Mesenchymal stem cell (in vitro differentiated cells and primary cell): ENCODE data around the gene DOCK2.

Experiments
- DNase-seq: peaks from one replicate; pipeline ENCODE4 v3.0.0-alpha.2; 2013
- H2AFZ ChIP-seq: one replicate; pipeline ENCODE4 v1.6.1; 2013; ENCODE audit warnings: low read depth, mild to moderate bottlenecking, control low read depth, inconsistent platforms, low read length, moderate library complexity
- H2AK5ac ChIP-seq: 2 replicates; pipeline ENCODE4 v1.6.1; 2013; ENCODE audit warnings: low read length, moderate library complexity, mild to moderate bottlenecking, inconsistent platforms; ENCODE audit not compliant: severe bottlenecking
- H2BK120ac ChIP-seq: one replicate; pipeline ENCODE4 v1.6.1; 2013; ENCODE audit warnings: low read depth, mild to moderate bottlenecking, inconsistent platforms, low read length, moderate library complexity
- H2BK12ac ChIP-seq, 2 experiments: one replicate each; pipeline ENCODE4 v1.6.1; 2013; ENCODE audit warnings: inconsistent platforms in 2 of 2, low read length in 2 of 2, mild to moderate bottlenecking in 2 of 2, moderate library complexity in 2 of 2, control low read depth in 1 of 2
- H2BK15ac ChIP-seq: one replicate; pipeline ENCODE4 v1.6.1; 2013; ENCODE audit warnings: mild to moderate bottlenecking, low read depth, inconsistent platforms; ENCODE audit not compliant: poor library complexity, severe bottlenecking
- H2BK5ac ChIP-seq: 2 replicates; pipeline ENCODE4 v1.6.1; 2013; ENCODE audit warnings: low read depth, mild to moderate bottlenecking, low read length, control low read depth, inconsistent platforms; ENCODE audit not compliant: poor library complexity, severe bottlenecking
- H3K14ac ChIP-seq, 2 experiments: one replicate each; pipeline ENCODE4 v1.6.1; 2013; ENCODE audit warnings: inconsistent platforms in 2 of 2, low read length in 2 of 2, control low read depth in 1 of 2, mild to moderate bottlenecking in 1 of 2, moderate library complexity in 1 of 2
- H3K18ac ChIP-seq, 2 experiments: one replicate each; pipeline ENCODE4 v1.6.1; 2013; ENCODE audit warnings: inconsistent platforms in 2 of 2, low read length in 2 of 2, control low read depth in 1 of 2, low read depth in 1 of 2, mild to moderate bottlenecking in 1 of 2
- H3K23ac ChIP-seq, 2 experiments: one replicate each; pipeline ENCODE4 v1.6.1; 2013; ENCODE audit warnings: inconsistent platforms in 2 of 2, low read length in 2 of 2, mild to moderate bottlenecking in 2 of 2, moderate library complexity in 2 of 2, control low read depth in 1 of 2
- H3K27ac ChIP-seq: 2 replicates; pipeline ENCODE4 v1.5.1; 2013; ENCODE audit warnings: mild to moderate bottlenecking, moderate library complexity, low read length, control low read depth, inconsistent platforms; ENCODE audit not compliant: poor library complexity, severe bottlenecking
- H3K27me3 ChIP-seq, 2 experiments: 2 replicates each; pipeline versions ENCODE4 v1.6.1 to v1.7.0; 2013; ENCODE audit warnings: low read length in 2 of 2, mild to moderate bottlenecking in 2 of 2, moderate library complexity in 2 of 2, control low read depth in 1 of 2, inconsistent platforms in 1 of 2; ENCODE audit not compliant: control insufficient read depth in 1 of 2, insufficient read depth in 1 of 2
- H3K36me3 ChIP-seq, 2 experiments: 2 replicates each; pipeline versions ENCODE4 v1.6.1 to v1.7.0; 2013; ENCODE audit warnings: low read length in 2 of 2, control low read depth in 1 of 2, inconsistent platforms in 1 of 2, low read depth in 1 of 2, mild to moderate bottlenecking in 1 of 2; ENCODE audit not compliant: insufficient read depth in 2 of 2, control insufficient read depth in 1 of 2
- H3K4ac ChIP-seq, 2 experiments: one replicate each; pipeline ENCODE4 v1.6.1; 2013; ENCODE audit warnings: inconsistent platforms in 2 of 2, low read length in 2 of 2, mild to moderate bottlenecking in 2 of 2, moderate library complexity in 2 of 2, control low read depth in 1 of 2, low read depth in 1 of 2
- H3K4me1 ChIP-seq: 2 replicates; pipeline ENCODE4 v1.6.1; 2013; ENCODE audit warnings: low read depth, low read length, control low read depth; ENCODE audit not compliant: control insufficient read depth, insufficient read depth
- H3K4me2 ChIP-seq: 2 replicates; pipeline ENCODE4 v1.6.1; 2013; ENCODE audit warnings: low read length, mild to moderate bottlenecking, inconsistent platforms; ENCODE audit not compliant: poor library complexity, severe bottlenecking
- H3K4me3 ChIP-seq, 2 experiments: 2 replicates each; pipeline versions ENCODE4 v1.5.1 to v1.7.0; 2013; ENCODE audit warnings: low read length in 2 of 2, mild to moderate bottlenecking in 2 of 2, control low read depth in 1 of 2, low read depth in 1 of 2; ENCODE audit not compliant: insufficient read depth in 1 of 2
- H3K79me1 ChIP-seq: replicated peaks from 2 replicates; pipeline ENCODE4 v1.6.1; 2013; ENCODE audit warnings: mild to moderate bottlenecking, control low read depth, low read length, inconsistent platforms; ENCODE audit not compliant: poor library complexity, severe bottlenecking
- H3K9ac ChIP-seq: 2 replicates; pipeline ENCODE4 v1.7.0; 2013; ENCODE audit warnings: mild to moderate bottlenecking, low read length, moderate library complexity
- H3K9me3 ChIP-seq: 2 replicates; pipeline ENCODE4 v1.7.0; 2013; ENCODE audit warnings: mild to moderate bottlenecking, low read length; ENCODE audit not compliant: control insufficient read depth
- H4K8ac ChIP-seq: one replicate; pipeline ENCODE4 v1.6.1; 2013; ENCODE audit warnings: inconsistent platforms, mild to moderate bottlenecking, low read length, moderate library complexity
- H4K91ac ChIP-seq: one replicate; pipeline ENCODE4 v1.6.1; 2013; ENCODE audit warnings: mild to moderate bottlenecking, low read length, inconsistent platforms
- WGBS: methylation state at CpG from one replicate; pipeline ENCODE4 v1.1.7; 2013; ENCODE audit warnings: mixed read lengths; 5-methylcytosine and 5-hydroxymethylcytosine counted together

Gene DOCK2

DNA sequence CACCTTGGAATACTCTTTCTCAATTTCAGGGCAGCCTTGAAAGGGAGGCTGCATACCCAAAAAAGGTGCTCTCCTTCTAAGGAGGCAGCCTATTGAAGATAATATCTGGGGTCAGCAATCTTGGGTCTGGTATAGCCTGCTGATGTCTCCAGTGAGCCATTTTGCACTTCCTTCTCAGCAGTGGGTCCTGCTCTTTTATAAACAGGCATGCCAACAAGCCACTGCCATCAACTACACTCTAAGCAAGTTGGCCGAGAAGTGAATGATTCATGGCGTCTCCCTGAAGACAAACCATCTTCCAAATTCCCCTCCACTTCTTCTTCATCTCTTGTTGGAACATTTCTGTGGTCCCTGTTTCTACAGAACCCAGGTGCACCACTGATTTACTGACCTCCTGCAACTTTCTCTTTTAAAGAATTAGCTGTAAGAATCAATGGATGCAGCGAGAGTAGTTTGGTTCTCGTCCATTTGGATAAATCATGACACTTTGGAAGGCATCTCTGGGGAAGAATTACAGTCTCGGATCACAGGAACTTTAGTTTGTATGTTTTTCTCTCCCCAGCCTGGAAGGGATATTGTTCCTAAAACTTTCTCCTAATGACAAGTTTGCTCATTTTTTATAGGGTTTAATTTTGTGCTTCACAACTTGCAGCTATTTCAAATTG is 234.9 kb downstream of the DOCK2 start:
- Histone ChIP-seq H3K18ac (no peak overlapping the region), H3K4me1 (peaks cover 4% of the 10 kb centered on the region), H3K23ac (no peak overlapping the region), H2AK5ac (no peak overlapping the region), H3K4me3 (peak overlapping the region in 1 of 2 experiments; percentile 6), H2BK15ac (no peak overlapping the region), H3K4me2 (no peak overlapping the region), H3K14ac (no peak overlapping the region), H4K91ac (no peak overlapping the region), H2BK5ac (no peak overlapping the region), H3K4ac (no peak overlapping the region), H2AFZ (no peak overlapping the region), H3K27ac (no peak overlapping the region), H3K79me1 (peaks cover 2% of the 10 kb centered on the region), H3K9me3 (no peaks in the 10 kb centered on the region), H2BK12ac (no peak overlapping the region), H2BK120ac (no peak overlapping the region), H4K8ac (no peak overlapping the region), H3K36me3 (peaks cover 0 to 18% of the 10 kb centered on the region in 2 experiments), H3K27me3 (no peaks in the 10 kb centered on the region), H3K9ac (no peak overlapping the region)
- DNase-seq: no peak
- WGBS: 84% methylated on average over 5 of the region's 5 CpGs

DNA sequence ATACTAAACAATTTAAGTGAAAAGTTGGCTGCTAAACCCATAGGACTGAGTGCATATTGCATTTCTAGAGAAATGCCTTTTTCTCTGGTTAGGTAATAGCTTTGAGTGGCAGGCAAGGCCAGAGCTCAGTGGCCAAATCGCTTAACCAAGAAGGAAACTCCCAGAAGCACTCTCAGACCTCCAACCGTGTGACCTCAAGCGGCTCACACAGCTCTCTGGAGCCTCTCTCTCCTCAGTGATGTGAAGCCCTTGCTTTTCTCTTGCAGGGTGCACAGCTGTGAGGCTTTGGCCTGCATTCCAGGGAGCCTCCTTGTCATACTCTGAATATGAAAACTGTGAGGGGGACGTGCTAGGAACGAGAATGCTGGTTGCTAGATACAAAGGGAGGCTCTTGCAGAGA is 236.6 kb downstream of the DOCK2 start:
- H3K4me2 ChIP-seq: no peak overlapping the region
- H3K23ac ChIP-seq: no peak overlapping the region
- no peak overlapping the region for H2BK120ac ChIP-seq
- H3K9ac ChIP-seq: no peak overlapping the region
- H2AFZ ChIP-seq: no peak overlapping the region
- no peak overlapping the region for H2BK12ac ChIP-seq
- no peak overlapping the region for H3K4ac ChIP-seq
- H3K4me3 ChIP-seq: no peak overlapping the region
- no peaks in the 10 kb centered on the region for H3K27me3 ChIP-seq
- H3K79me1 ChIP-seq: peaks cover 2% of the 10 kb centered on the region
- H3K27ac ChIP-seq: peak overlapping the region; percentile 19
- no peak overlapping the region for H4K8ac ChIP-seq
- H2AK5ac ChIP-seq: no peak overlapping the region
- WGBS: 84% methylated on average over 4 of the region's 5 CpGs
- no peaks in the 10 kb centered on the region for H3K9me3 ChIP-seq
- peaks cover 0 to 23% of the 10 kb centered on the region in 2 experiments for H3K36me3 ChIP-seq
- no peak overlapping the region for H2BK15ac ChIP-seq
- DNase-seq: peak; percentile 45
- H2BK5ac ChIP-seq: no peak overlapping the region
- H4K91ac ChIP-seq: no peak overlapping the region
- H3K14ac ChIP-seq: no peak overlapping the region
- H3K18ac ChIP-seq: no peak overlapping the region
- H3K4me1 ChIP-seq: peaks cover 4% of the 10 kb centered on the region

DNA sequence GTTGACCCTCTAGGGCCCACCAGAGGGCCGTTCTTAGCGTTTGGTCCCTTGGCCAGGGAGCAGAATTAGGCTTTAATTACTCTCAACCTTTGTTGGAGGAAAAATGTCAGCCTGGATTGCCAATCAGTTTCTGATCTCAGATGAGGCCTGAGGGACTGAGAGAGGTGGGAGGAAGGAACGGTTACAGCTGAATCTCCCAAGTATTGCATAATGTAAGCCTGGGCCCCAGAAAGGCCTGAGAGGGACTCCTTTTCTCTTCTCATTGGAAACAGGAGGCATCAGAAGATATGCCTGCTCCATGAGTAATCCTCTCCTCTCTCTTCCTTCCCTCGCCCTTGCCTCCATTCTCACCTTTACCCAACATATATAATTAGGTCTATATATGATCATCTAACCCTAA is 237.5 kb downstream of the DOCK2 start:
- no peak overlapping the region for H2BK12ac ChIP-seq
- H3K79me1 ChIP-seq: peaks cover 2% of the 10 kb centered on the region
- no peak overlapping the region for H2BK120ac ChIP-seq
- H2BK15ac ChIP-seq: no peak overlapping the region
- no peak overlapping the region for H3K4ac ChIP-seq
- H3K36me3 ChIP-seq: peaks cover 0 to 32% of the 10 kb centered on the region in 2 experiments
- peak overlapping the region in 1 of 2 experiments; percentile 23 for H3K4me3 ChIP-seq
- no peak overlapping the region for H3K18ac ChIP-seq
- H3K9ac ChIP-seq: peak overlapping the region; percentile 58
- WGBS: 92% methylated on average over 3 of the region's 4 CpGs
- no peak overlapping the region for H2AFZ ChIP-seq
- no peaks in the 10 kb centered on the region for H3K27me3 ChIP-seq
- DNase-seq: peak; percentile 10
- H3K27ac ChIP-seq: no peak overlapping the region
- no peak overlapping the region for H3K4me2 ChIP-seq
- H3K23ac ChIP-seq: no peak overlapping the region
- H4K91ac ChIP-seq: no peak overlapping the region
- no peaks in the 10 kb centered on the region for H3K9me3 ChIP-seq
- H3K4me1 ChIP-seq: peaks cover 4% of the 10 kb centered on the region
- peak overlapping the region; percentile 39 for H4K8ac ChIP-seq
- H2AK5ac ChIP-seq: peak overlapping the region; percentile 23
- peak overlapping the region; percentile 4 for H2BK5ac ChIP-seq
- H3K14ac ChIP-seq: no peak overlapping the region

DNA sequence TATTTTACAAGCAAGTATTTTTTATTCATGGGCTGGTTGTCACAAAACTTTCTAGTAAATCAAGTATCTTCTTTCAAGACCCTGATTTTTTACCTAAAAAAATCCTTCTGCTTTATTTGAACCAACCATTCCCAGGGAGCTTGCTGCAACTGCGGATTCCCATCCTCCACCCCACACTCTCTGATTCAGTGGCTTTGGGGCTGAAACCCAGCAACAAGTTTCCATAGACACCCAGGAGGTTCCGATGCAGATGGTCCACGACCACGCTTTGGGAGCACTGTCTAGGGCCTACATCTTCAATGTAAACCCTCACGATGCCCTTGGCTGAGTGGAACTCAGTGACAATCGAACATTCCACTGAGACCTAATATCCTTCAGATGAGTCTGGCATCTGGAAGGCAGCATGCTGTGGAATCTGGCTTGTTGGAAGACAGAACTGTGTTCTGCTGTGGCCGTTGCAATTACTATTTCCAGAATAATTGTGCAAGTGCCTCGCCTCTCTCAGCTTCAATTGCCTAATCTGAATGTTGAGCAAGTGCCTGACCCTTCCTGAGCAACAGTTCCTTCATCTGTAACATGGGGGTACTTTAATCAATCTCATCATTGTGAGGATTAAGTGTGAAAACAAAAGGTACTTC is 238.1 kb downstream of the DOCK2 start:
- WGBS: 94% methylated on average over 8 of the region's 8 CpGs
- H4K91ac ChIP-seq: no peak overlapping the region

More for the DNA sequence above, 238.1 kb downstream of the DOCK2 start:
- Histone ChIP-seq H3K4me1 (peaks cover 4% of the 10 kb centered on the region), H2AFZ (no peak overlapping the region), H2BK15ac (no peak overlapping the region), H3K9ac (peak overlapping the region; percentile 58), H3K79me1 (peaks cover 2% of the 10 kb centered on the region), H3K18ac (no peak overlapping the region), H3K27me3 (no peaks in the 10 kb centered on the region), H3K36me3 (peaks cover 0 to 36% of the 10 kb centered on the region in 2 experiments), H2AK5ac (no peak overlapping the region), H3K4me2 (no peak overlapping the region), H2BK5ac (no peak overlapping the region), H2BK12ac (no peak overlapping the region), H3K27ac (no peak overlapping the region), H3K23ac (no peak overlapping the region), H3K4me3 (peak overlapping the region in 1 of 2 experiments; percentile 23), H4K8ac (no peak overlapping the region), H3K9me3 (no peaks in the 10 kb centered on the region), H2BK120ac (no peak overlapping the region), H3K4ac (no peak overlapping the region), H3K14ac (no peak overlapping the region)
- peak; percentile 73 for DNase-seq
